Dedifferentiated amniotic fluid mesenchymal stem cell (primary cell): ENCODE results near the gene AIFM3.
A peak's percentile ranks its signal among the peaks of the same experiment; 100 is the strongest.
"Not testable (repeated sequence)": the region's sequence is repeated elsewhere in the genome, so short reads cannot be mapped to it uniquely, and the experiment has no call there.

Experiments
- DNase-seq: peaks from one replicate; pipeline ENCODE4 v3.0.0-alpha.2; 2016; ENCODE audit errors: extremely low spot score

The AIFM3 gene

GRCh38 chr22:21000987-21001600 is 34.0 kb downstream of the AIFM3 start:
- no peak for DNase-seq

GRCh38 chr22:21001601-21002325 is 34.7 kb downstream of the AIFM3 start, which contains the start of gene THAP7:
TSS of gene THAP7 (minus strand) at chr22:21002118. CDS start at chr22:21001911, 207 bp downstream.
- peak; percentile 95 for DNase-seq

- DNase-seq, result no peak
Observed at GRCh38 chr22:21003782-21004181, 36.7 kb downstream of the AIFM3 start.

- not testable (repeated sequence) for DNase-seq
Observed at GRCh38 chr22:21009208-21009607, 42.2 kb downstream of the AIFM3 start.

- no peak for DNase-seq
Observed at GRCh38 chr22:21009638-21010425, 42.8 kb downstream of the AIFM3 start.

GRCh38 chr22:21010426-21011113 is 43.5 kb downstream of the AIFM3 start:
- no peak for DNase-seq

- no peak for DNase-seq
Observed at GRCh38 chr22:21012446-21013407, 45.7 kb downstream of the AIFM3 start.

GRCh38 chr22:21013657-21014201 is 46.7 kb downstream of the AIFM3 start:
- no peak for DNase-seq

GRCh38 chr22:21014202-21014725 is 47.2 kb downstream of the AIFM3 start:
- DNase-seq, result peak; percentile 64

- DNase-seq, result no peak
Observed at GRCh38 chr22:21014726-21015465, 47.8 kb downstream of the AIFM3 start, which contains the start of gene P2RX6. TSS of gene P2RX6 (plus strand) at chr22:21015165. CDS start at chr22:21015175, 10 bp downstream.

GRCh38 chr22:21015466-21016006 is 48.5 kb downstream of the AIFM3 start:
- no peak for DNase-seq

- DNase-seq, result no peak
Observed at GRCh38 chr22:21016644-21017420, 49.8 kb downstream of the AIFM3 start.

- DNase-seq, result no peak
Observed at GRCh38 chr22:21018314-21018713, 51.3 kb downstream of the AIFM3 start.

- DNase-seq, result no peak
Observed at GRCh38 chr22:21020802-21021429, 53.9 kb downstream of the AIFM3 start.

GRCh38 chr22:21022507-21022906 is 55.5 kb downstream of the AIFM3 start:
- no peak for DNase-seq

- DNase-seq, result no peak
Observed at GRCh38 chr22:21022955-21023614, 56.0 kb downstream of the AIFM3 start.

- no peak for DNase-seq
Observed at GRCh38 chr22:21025266-21025665, 58.2 kb downstream of the AIFM3 start.
